GM12872 (cell line): ENCODE measurements around the gene KCNH5.

Experiments used
- CTCF ChIP-seq: IDR thresholded peaks from 3 replicates; pipeline ENCODE4 v1.5.1; 2011; ENCODE audit warnings: low read depth, mild to moderate bottlenecking, low read length, moderate library complexity; ENCODE audit not compliant: insufficient read depth

Gene KCNH5

GRCh38 chr14:63051301-63051700, 6.0 kb upstream of the KCNH5 start:
- TF ChIP-seq CTCF = no peak

- no peak for TF ChIP-seq CTCF
Observed at GRCh38 chr14:63050694-63051093, 5.4 kb upstream of the KCNH5 start.

- no peak for TF ChIP-seq CTCF
Observed at GRCh38 chr14:63046339-63047268, 1.3 kb upstream of the KCNH5 start.

- no peak for TF ChIP-seq CTCF
Observed at GRCh38 chr14:63045612-63046320, 508 bp upstream of the KCNH5 start.

GRCh38 chr14:63039866-63040265, 5.4 kb downstream of the KCNH5 start:
- 0 out of 3 replicates have a peak, but pooled peaks have one; percentile 18 for TF ChIP-seq CTCF

- no peak for TF ChIP-seq CTCF
Observed at GRCh38 chr14:63032641-63033040, 12.6 kb downstream of the KCNH5 start.

- no peak for TF ChIP-seq CTCF
Observed at GRCh38 chr14:63032076-63032475, 13.2 kb downstream of the KCNH5 start.
